Right cardiac atrium (tissue), 5 donors: ENCODE results near the gene STIM1. TPM values are rescaled to one million over a fixed set of nuclear protein-coding genes. Genes with fewer than 3 reads are reported as not detected.
A peak's percentile ranks its signal among the peaks of the same experiment; 100 is the strongest.

ENCODE experiments used
- ATAC-seq, 2 donors: fragments of 200-7000 bp; cut with Tn5 transposase; one replicate each; pipeline versions ENCODE4 v1.8.0 to v1.9.1; 2020; ENCODE audit warnings: moderate library complexity in 2 of 2, mild to moderate bottlenecking in 1 of 2
- DNase-seq, 3 donors: peaks; one replicate each; pipeline ENCODE4 v3.0.0-alpha.2; 2020
- H3K27ac ChIP-seq: one replicate; pipeline ENCODE4 v1.5.1; 2013; ENCODE audit warnings: mild to moderate bottlenecking, low read length, control low read depth, moderate library complexity
- H3K27me3 ChIP-seq: one replicate; pipeline ENCODE4 v1.6.1; 2013; ENCODE audit not compliant: control insufficient read depth, insufficient read depth
- H3K4me1 ChIP-seq: one replicate; pipeline ENCODE4 v1.6.1; 2013; ENCODE audit warnings: low read length; ENCODE audit not compliant: control insufficient read depth, insufficient read depth
- H3K4me3 ChIP-seq: one replicate; pipeline ENCODE4 v1.5.1; 2013; ENCODE audit warnings: low read length, control low read depth
- H3K9me3 ChIP-seq: one replicate; pipeline ENCODE4 v1.6.1; 2013; ENCODE audit warnings: low read length; ENCODE audit not compliant: control insufficient read depth
- WGBS: extraction: QIAGEN DNeasy Blood & Tissue Kit; methylation state at CpG from one replicate; pipeline ENCODE4 v1.1.7; 2013; 5-methylcytosine and 5-hydroxymethylcytosine counted together
- intact Hi-C, 4 donors: fragments of 100-400 bp; cut with DNase I; formaldehyde crosslinking; loops; one replicate each; pipeline versions ENCODE4 v1.11.0 to v1.14.0; 2022 to 2023
- polyA plus RNA-seq: library from polyadenylated mRNA; stranded (reverse); fragments of 200-250 nt; gene quantifications from one replicate; pipeline ENCODE4 v1.2.3, GENCODE V29; 2013
- total RNA-seq, 4 donors: library from RNA; stranded (reverse); fragmentation: NEBNext Ultra II Directional; extraction: Animal tissue kit (Norgen Biotek cat#: 25700); gene quantifications; one replicate each; pipeline ENCODE4 v1.2.1, GENCODE V29; 2021
- donor health status: healthy with polysubstance abuse.
- donor health status: DM: no; HTN: yes; CAD: no.
- donor health status: DM: no; HTN: no; CAD: no.
- donor health status: DM: no; HTN: yes; CAD: no; lungs with severe emphysema.
- donor health status: DM: yes; HTN: yes; CAD: no.

STIM1 gene
- total and polyA plus RNA-seq, 5 donors, result 10.8 to 19.3 (median 15.8) TPM

- Histone ChIP-seq H3K9me3 (no peaks in the 10 kb centered on the region), H3K4me1 (peaks cover 21% of the 10 kb centered on the region), H3K27ac (no peak overlapping the region), H3K27me3 (no peaks in the 10 kb centered on the region), H3K4me3 (no peak overlapping the region)
- intact Hi-C loops, result no loop called here
- WGBS, result 61% methylated on average over 1 of the region's 1 CpG
- ATAC-seq (no peak), DNase-seq (no peak)
These were observed 24.7 kb upstream of the STIM1 start for GRCh38 chr11:3830730-3831129.

- H3K27me3 ChIP-seq, result no peaks in the 10 kb centered on the region
- H3K9me3 ChIP-seq, result no peaks in the 10 kb centered on the region
- peak overlapping the region; percentile 34 for H3K27ac ChIP-seq
- H3K4me3 ChIP-seq, result no peak overlapping the region
- ATAC-seq (peak; percentile 66 to 77), DNase-seq (peak in 1 of 3 donors; percentile 65)
- intact Hi-C loops, result no loop called here
- WGBS, result 55% methylated on average over 12 of the region's 13 CpGs
- H3K4me1 ChIP-seq, result peaks cover 21% of the 10 kb centered on the region
These were observed 23.9 kb upstream of the STIM1 start for GRCh38 chr11:3831378-3832239.

- Histone ChIP-seq H3K27me3 (no peaks in the 10 kb centered on the region), H3K9me3 (no peaks in the 10 kb centered on the region), H3K4me1 (peaks cover 31% of the 10 kb centered on the region), H3K27ac (no peak overlapping the region), H3K4me3 (no peak overlapping the region)
- ATAC-seq (no peak), DNase-seq (no peak)
- 94% methylated on average over 2 of the region's 2 CpGs for WGBS
- intact Hi-C loops, result no loop called here
These were observed 22.6 kb upstream of the STIM1 start for GRCh38 chr11:3832816-3833215.

- ATAC-seq, result no peak
- H3K4me3 ChIP-seq, result no peak overlapping the region
- H3K9me3 ChIP-seq, result no peaks in the 10 kb centered on the region
- DNase-seq, result no peak
- intact Hi-C loops, result no loop called here
- peaks cover 34% of the 10 kb centered on the region for H3K4me1 ChIP-seq
- no peaks in the 10 kb centered on the region for H3K27me3 ChIP-seq
- H3K27ac ChIP-seq, result no peak overlapping the region
- 84% methylated on average over 2 of the region's 2 CpGs for WGBS
These were observed 22.0 kb upstream of the STIM1 start for GRCh38 chr11:3833449-3833848.

- Histone ChIP-seq H3K9me3 (no peaks in the 10 kb centered on the region), H3K4me1 (peaks cover 34% of the 10 kb centered on the region), H3K4me3 (no peak overlapping the region), H3K27me3 (no peaks in the 10 kb centered on the region), H3K27ac (no peak overlapping the region)
- ATAC-seq, result no peak
- no peak for DNase-seq
- WGBS, result 48% methylated on average over 4 of the region's 4 CpGs
- intact Hi-C loops, result no loop called here
These were observed 21.2 kb upstream of the STIM1 start for GRCh38 chr11:3834349-3834663.

- Histone ChIP-seq H3K4me3 (no peak overlapping the region), H3K4me1 (peaks cover 37% of the 10 kb centered on the region), H3K27me3 (no peaks in the 10 kb centered on the region), H3K9me3 (no peaks in the 10 kb centered on the region), H3K27ac (no peak overlapping the region)
- intact Hi-C loops, result no loop called here
- ATAC-seq, result peak; percentile 36 to 44
- DNase-seq, result peak; percentile 59 to 83 (median 77)
- whole genome bisulfite sequencing, result 68% methylated on average over 7 of the region's 7 CpGs
These were observed 20.6 kb upstream of the STIM1 start for GRCh38 chr11:3834664-3835461.

GRCh38 chr11:3835751-3836150 lies 19.7 kb upstream of the STIM1 start:
- H3K27ac ChIP-seq, result peak overlapping the region; percentile 63
- DNase-seq (peak; percentile 41 to 69 (median 65)), ATAC-seq (no peak)
- H3K27me3 ChIP-seq, result no peaks in the 10 kb centered on the region
- 47% methylated on average over 4 of the region's 4 CpGs for WGBS
- H3K4me3 ChIP-seq, result no peak overlapping the region
- H3K4me1 ChIP-seq, result peaks cover 35% of the 10 kb centered on the region
- no peaks in the 10 kb centered on the region for H3K9me3 ChIP-seq
- intact Hi-C loops, result no loop called here

GRCh38 chr11:3836903-3837302 lies 18.6 kb upstream of the STIM1 start:
- Histone ChIP-seq H3K4me3 (no peak overlapping the region), H3K9me3 (no peaks in the 10 kb centered on the region), H3K4me1 (peaks cover 33% of the 10 kb centered on the region), H3K27me3 (no peaks in the 10 kb centered on the region), H3K27ac (peak overlapping the region; percentile 59)
- DNase-seq, result peak; percentile 62 to 86 (median 84)
- intact Hi-C loops, result no loop called here
- 59% methylated on average over 5 of the region's 5 CpGs for WGBS
- no peak for ATAC-seq

GRCh38 chr11:3837793-3838192 lies 17.7 kb upstream of the STIM1 start:
- Histone ChIP-seq H3K27me3 (no peaks in the 10 kb centered on the region), H3K4me1 (peaks cover 28% of the 10 kb centered on the region), H3K27ac (peak overlapping the region; percentile 18), H3K4me3 (no peak overlapping the region), H3K9me3 (no peaks in the 10 kb centered on the region)
- DNase-seq (peak; percentile 56 to 71 (median 69)), ATAC-seq (peak; percentile 5 to 9)
- 57% methylated on average over 1 of the region's 1 CpG for WGBS
- intact Hi-C loops, result no loop called here

- 77% methylated on average over 2 of the region's 2 CpGs for WGBS
- intact Hi-C loops, result no loop called here
- peak overlapping the region; percentile 18 for H3K27ac ChIP-seq
- no peaks in the 10 kb centered on the region for H3K9me3 ChIP-seq
- H3K4me3 ChIP-seq, result no peak overlapping the region
- peaks cover 28% of the 10 kb centered on the region for H3K4me1 ChIP-seq
- DNase-seq (no peak), ATAC-seq (no peak)
- no peaks in the 10 kb centered on the region for H3K27me3 ChIP-seq
These were observed 17.0 kb upstream of the STIM1 start for GRCh38 chr11:3838504-3838903.
